Natural killer cell (primary cell): Measurements from ENCODE around the gene MRAS. TPM values are rescaled to one million over a fixed set of nuclear protein-coding genes. Genes with fewer than 3 reads are reported as not detected.

Source experiments
- ATAC-seq, 3 donors: fragments of 150-1000 bp in 2 of 3; fragments of 200-7000 bp in 1 of 3; cut with Tn5 transposase; 1 replicate in 1 of 3; 2 replicates in 2 of 3; pipeline ENCODE4 v1.10.0; 2021; ENCODE audit warnings: mild to moderate bottlenecking in 2 of 3, moderate library complexity in 2 of 3
- DNase-seq, 2 donors: peaks; one replicate each; pipeline versions ENCODE4 v3.0.0 to v3.0.0-alpha.2; 2013 to 2021; ENCODE audit warnings: mixed read lengths in 1 of 2
- H3K27ac ChIP-seq: one replicate; pipeline ENCODE4 v1.5.1; 2013; ENCODE audit warnings: mild to moderate bottlenecking, low read length
- H3K27me3 ChIP-seq: one replicate; pipeline ENCODE4 v1.6.1; 2013; ENCODE audit warnings: low read length; ENCODE audit not compliant: control insufficient read depth, insufficient read depth
- H3K36me3 ChIP-seq: one replicate; pipeline ENCODE4 v1.6.1; 2013; ENCODE audit warnings: low read length; ENCODE audit not compliant: control insufficient read depth, insufficient read depth
- H3K4me1 ChIP-seq: one replicate; pipeline ENCODE4 v1.6.1; 2013; ENCODE audit warnings: low read length; ENCODE audit not compliant: control insufficient read depth, insufficient read depth
- H3K4me3 ChIP-seq: one replicate; pipeline ENCODE4 v1.5.1; 2013; ENCODE audit warnings: low read length
- H3K9me3 ChIP-seq: one replicate; pipeline ENCODE4 v1.6.1; 2013; ENCODE audit warnings: low read length; ENCODE audit not compliant: control insufficient read depth, insufficient read depth
- H3K27ac Mint-ChIP-seq, 2 donors: one replicate each; pipeline ENCODE4 v1.8.0; 2022; ENCODE audit warnings: mild to moderate bottlenecking in 2 of 2, mixed read lengths in 2 of 2, moderate library complexity in 1 of 2
- H3K27me3 Mint-ChIP-seq, 2 donors: one replicate each; pipeline ENCODE4 v1.8.0; 2022; ENCODE audit warnings: low read depth in 2 of 2, mixed read lengths in 2 of 2
- H3K36me3 Mint-ChIP-seq: one replicate; pipeline ENCODE4 v1.8.0; 2022; ENCODE audit warnings: mixed read lengths
- H3K4me1 Mint-ChIP-seq, 2 donors: one replicate each; pipeline ENCODE4 v1.8.0; 2022; ENCODE audit warnings: mixed read lengths in 2 of 2
- H3K4me3 Mint-ChIP-seq: one replicate; pipeline ENCODE4 v1.8.0; 2022; ENCODE audit warnings: mild to moderate bottlenecking, moderate library complexity, mixed read lengths
- H3K9me3 Mint-ChIP-seq, 2 donors: one replicate each; pipeline ENCODE4 v1.8.0; 2022; ENCODE audit warnings: mixed read lengths in 2 of 2
- WGBS: methylation state at CpG from one replicate; pipeline ENCODE4 v1.1.7; 2013; ENCODE audit warnings: missing lambda C conversion rate; ENCODE audit not compliant: insufficient coverage; 5-methylcytosine and 5-hydroxymethylcytosine counted together
- intact Hi-C: fragments of 100-400 bp; cut with micrococcal nuclease; formaldehyde crosslinking; loops from one replicate; pipeline ENCODE4 v1.14.2; 2022
- total RNA-seq, 4 donors: library from RNA; stranded (reverse); fragments of 120-200 nt in 1 of 4; gene quantifications; one replicate each; pipeline versions ENCODE4 v1.2.3 to v1.2.4, GENCODE V29; 2013 to 2022
- TF ChIP-seq, protein P1 (sequence below): fragments of 200-600 bp; IDR thresholded peaks from one replicate; pipeline ENCODE4 v1.8.0; 2022; ENCODE audit warnings: antibody characterized with exemption

MRAS gene
- total RNA-seq, 3 donors from 2014 or later (not counting 1 experiment from before 2014, with no cell fraction given): 1.2 to 4.9 (median 2.4) TPM

DNA sequence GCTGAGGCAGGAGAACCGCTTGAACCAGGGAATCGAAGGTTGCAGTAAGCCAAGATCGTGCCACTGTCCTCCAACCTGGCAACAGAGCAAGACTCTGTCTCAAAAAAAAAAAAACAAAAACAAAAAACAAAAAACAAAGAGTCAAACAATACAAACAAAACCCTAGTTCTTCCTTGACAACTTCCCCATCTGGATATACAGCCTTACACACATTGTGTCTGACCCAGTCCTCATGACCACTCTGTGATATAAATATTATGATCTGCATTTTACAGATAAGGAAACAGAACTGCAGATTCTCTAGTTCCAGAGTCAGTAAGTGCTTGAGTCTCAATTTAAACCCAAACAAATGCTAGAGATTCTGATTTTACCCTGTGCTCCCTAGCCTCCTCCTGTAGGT is 81.3 kb downstream of the MRAS start:
- Mint-ChIP-seq H3K4me1 (peaks cover 5 to 15% of the 10 kb centered on the region in 2 donors), H3K36me3 (no peaks in the 10 kb centered on the region), H3K4me3 (no peak overlapping the region), H3K9me3 (no peaks in the 10 kb centered on the region), H3K27me3 (peaks cover 14 to 32% of the 10 kb centered on the region in 2 donors), H3K27ac (no peak overlapping the region)
- Histone ChIP-seq H3K36me3 (no peaks in the 10 kb centered on the region), H3K4me3 (no peak overlapping the region), H3K27ac (no peak overlapping the region), H3K9me3 (no peaks in the 10 kb centered on the region), H3K4me1 (peaks cover 9% of the 10 kb centered on the region), H3K27me3 (peaks cover 12% of the 10 kb centered on the region)
- intact Hi-C loops: no loop called here
- no peak for ATAC-seq
- WGBS: 87% methylated on average over 3 of the region's 3 CpGs
- TF ChIP-seq, protein P1, sequence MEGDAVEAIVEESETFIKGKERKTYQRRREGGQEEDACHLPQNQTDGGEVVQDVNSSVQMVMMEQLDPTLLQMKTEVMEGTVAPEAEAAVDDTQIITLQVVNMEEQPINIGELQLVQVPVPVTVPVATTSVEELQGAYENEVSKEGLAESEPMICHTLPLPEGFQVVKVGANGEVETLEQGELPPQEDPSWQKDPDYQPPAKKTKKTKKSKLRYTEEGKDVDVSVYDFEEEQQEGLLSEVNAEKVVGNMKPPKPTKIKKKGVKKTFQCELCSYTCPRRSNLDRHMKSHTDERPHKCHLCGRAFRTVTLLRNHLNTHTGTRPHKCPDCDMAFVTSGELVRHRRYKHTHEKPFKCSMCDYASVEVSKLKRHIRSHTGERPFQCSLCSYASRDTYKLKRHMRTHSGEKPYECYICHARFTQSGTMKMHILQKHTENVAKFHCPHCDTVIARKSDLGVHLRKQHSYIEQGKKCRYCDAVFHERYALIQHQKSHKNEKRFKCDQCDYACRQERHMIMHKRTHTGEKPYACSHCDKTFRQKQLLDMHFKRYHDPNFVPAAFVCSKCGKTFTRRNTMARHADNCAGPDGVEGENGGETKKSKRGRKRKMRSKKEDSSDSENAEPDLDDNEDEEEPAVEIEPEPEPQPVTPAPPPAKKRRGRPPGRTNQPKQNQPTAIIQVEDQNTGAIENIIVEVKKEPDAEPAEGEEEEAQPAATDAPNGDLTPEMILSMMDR: no peak
- no peak for DNase-seq

DNA sequence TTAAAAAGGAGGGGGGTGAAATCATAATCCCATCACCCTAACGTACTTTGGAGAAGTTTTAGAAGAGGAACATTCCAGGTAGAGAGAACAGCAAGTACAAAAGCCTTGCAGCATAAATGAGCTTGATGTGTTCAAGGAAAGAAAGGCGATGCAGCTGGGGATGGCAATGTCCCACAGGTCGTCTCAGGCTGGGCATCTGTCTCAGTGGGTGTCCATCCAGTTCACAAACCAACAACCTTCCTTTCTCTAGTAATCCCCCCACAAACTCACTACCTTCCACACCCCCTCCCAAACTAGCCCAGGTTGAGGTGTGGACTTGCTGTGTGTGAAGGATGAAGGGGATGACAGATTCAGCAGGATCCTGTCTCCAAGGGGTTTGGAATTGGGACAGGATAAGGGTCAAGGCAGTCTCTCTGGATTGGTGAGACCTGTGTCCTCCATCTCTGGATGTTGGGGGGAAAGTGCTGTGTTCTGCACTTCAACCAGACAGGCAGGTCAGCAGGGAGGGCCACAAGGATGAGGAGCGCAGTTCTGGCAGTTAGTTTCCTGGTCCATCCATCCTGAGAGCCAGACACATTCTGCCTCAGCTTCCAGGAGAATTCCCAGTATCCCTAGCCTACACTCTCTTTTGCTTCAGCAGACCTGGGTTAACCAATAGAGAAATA is 84.3 kb downstream of the MRAS start:
- Histone ChIP-seq H3K4me3 (no peak overlapping the region), H3K36me3 (no peaks in the 10 kb centered on the region), H3K27ac (no peak overlapping the region), H3K27me3 (peaks cover 21% of the 10 kb centered on the region), H3K9me3 (no peaks in the 10 kb centered on the region), H3K4me1 (peaks cover 21% of the 10 kb centered on the region)
- Mint-ChIP-seq H3K27ac (no peak overlapping the region), H3K27me3 (peaks cover 33 to 45% of the 10 kb centered on the region in 2 donors), H3K4me1 (peaks cover 5 to 15% of the 10 kb centered on the region in 2 donors), H3K4me3 (peak overlapping the region; percentile 72), H3K36me3 (no peaks in the 10 kb centered on the region), H3K9me3 (no peaks in the 10 kb centered on the region)
- WGBS: 93% methylated on average over 3 of the region's 4 CpGs
- TF ChIP-seq, protein P1: no peak
- intact Hi-C loops: no loop called here
- ATAC-seq: no peak
- no peak for DNase-seq

DNA sequence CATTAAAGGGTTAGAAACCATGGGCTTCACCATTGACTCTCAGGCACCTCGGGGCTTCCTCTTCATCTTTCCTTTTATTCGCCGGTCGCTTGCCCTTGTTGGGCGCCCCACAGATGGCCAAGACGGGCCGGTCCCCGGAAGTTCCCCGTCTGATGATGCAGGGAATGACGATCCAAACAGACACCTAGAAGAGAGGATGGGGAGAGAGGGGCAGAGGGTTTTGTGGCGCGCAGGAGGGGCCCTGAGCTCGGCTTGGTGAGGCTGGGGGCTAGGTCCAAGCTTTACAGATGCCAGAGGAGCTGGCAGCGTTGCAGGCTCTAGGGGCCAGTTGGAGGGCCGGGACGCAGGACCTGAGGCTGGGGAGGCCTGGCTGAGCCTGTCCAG is 85.5 kb downstream of the MRAS start:
- Histone ChIP-seq H3K9me3 (no peaks in the 10 kb centered on the region), H3K27me3 (peaks cover 21% of the 10 kb centered on the region), H3K4me1 (peaks cover 21% of the 10 kb centered on the region), H3K36me3 (no peaks in the 10 kb centered on the region), H3K4me3 (no peak overlapping the region), H3K27ac (no peak overlapping the region)
- H3K27ac Mint-ChIP-seq: no peak overlapping the region
- no peaks in the 10 kb centered on the region for H3K36me3 Mint-ChIP-seq
- peaks cover 5 to 15% of the 10 kb centered on the region in 2 donors for H3K4me1 Mint-ChIP-seq
- H3K4me3 Mint-ChIP-seq: peak overlapping the region; percentile 77
- H3K9me3 Mint-ChIP-seq: no peaks in the 10 kb centered on the region
- intact Hi-C loops: no loop called here
- TF ChIP-seq, protein P1: no peak
- WGBS: 18% methylated on average over 16 of the region's 16 CpGs
- peaks cover 36 to 37% of the 10 kb centered on the region in 2 donors for H3K27me3 Mint-ChIP-seq
- DNase-seq (no peak), ATAC-seq (peak in 1 of 3 donors; percentile 1)
